K562 (cell line): ENCODE measurements around the gene CD248. TPM values are rescaled to one million over a fixed set of nuclear protein-coding genes. Genes with fewer than 3 reads are reported as not detected.

ENCODE experiments used
- BRD4 ChIP-seq: fragments of 200-600 bp; sonication (generic); IDR thresholded peaks from 2 replicates; pipeline ENCODE4 v1.6.1; 2017; ENCODE audit warnings: inconsistent platforms
- CCNT2 ChIP-seq: IDR thresholded peaks from 2 replicates; pipeline ENCODE4 v1.6.1; 2011; ENCODE audit warnings: borderline replicate concordance, low read depth, mild to moderate bottlenecking, moderate library complexity, mixed read lengths, low read length; ENCODE audit not compliant: insufficient read length; ENCODE audit errors: extremely low read depth
- HDAC3 ChIP-seq: fragments of 450-650 bp; IDR thresholded peaks from 2 replicates; pipeline ENCODE4 v1.6.1; 2018; ENCODE audit warnings: borderline replicate concordance, mild to moderate bottlenecking, moderate library complexity; ENCODE audit not compliant: partially characterized antibody
- MIER1 ChIP-seq: fragments of 450-650 bp; IDR thresholded peaks from 2 replicates; pipeline ENCODE4 v1.6.1; 2016; ENCODE audit warnings: antibody characterized with exemption, mild to moderate bottlenecking, low read depth
- RBM39 ChIP-seq: fragments of 200-400 bp; formaldehyde crosslinking; optimal IDR thresholded peaks from 2 replicates; pipeline ENCODE3; 2018; ENCODE audit warnings: low read depth, low read length
- SMC3 ChIP-seq: conservative IDR thresholded peaks from 2 replicates; pipeline ENCODE4 v1.6.1; 2011; ENCODE audit warnings: low read depth, low read length, improper control_type of control experiment; ENCODE audit not compliant: insufficient read depth
- U2AF1 ChIP-seq: fragments of 200-400 bp; formaldehyde crosslinking; optimal IDR thresholded peaks from 2 replicates; pipeline ENCODE3; 2017; ENCODE audit warnings: mild to moderate bottlenecking, low read depth, low read length, moderate library complexity
- ZBED1 ChIP-seq: IDR thresholded peaks from 2 replicates; pipeline ENCODE4 v1.6.1; 2014
- ZNF41 ChIP-seq: fragments of 250-450 bp; sonication (Bioruptor Pico); conservative IDR thresholded peaks from 2 replicates; pipeline ENCODE4 v1.4.0; 2020; ENCODE audit warnings: mild to moderate bottlenecking
- ZNF778 ChIP-seq: fragments of 450-650 bp; formaldehyde crosslinking; IDR thresholded peaks from 2 replicates; pipeline ENCODE4 v1.4.0; 2020; ENCODE audit warnings: mild to moderate bottlenecking, moderate library complexity
- ZNF780A ChIP-seq: fragments of 250-450 bp; sonication (Bioruptor Pico); IDR thresholded peaks from 2 replicates; pipeline ENCODE4 v1.5.0; 2021; ENCODE audit warnings: mild to moderate bottlenecking
- polyA plus RNA-seq, 8 experiments: library from polyadenylated mRNA; depleted of rRNA in 4 of 8; stranded (reverse) in 5 of 8; unstranded in 3 of 8; fragments of >200 nt; fragmentation: Nextera tagmentation in 2 of 8; fragmentation: Illumina TruSeq in 1 of 8; extraction: Ambion mirVana in 2 of 8; extraction: Trizol in 1 of 8; gene quantifications; 2 replicates each; pipeline versions ENCODE4 v1.2.1 to v1.2.3, GENCODE V29; 2011 to 2014; ENCODE audit warnings: inconsistent platforms in 1 of 8, missing spikeins in 1 of 8
- total RNA-seq, 7 experiments: library from RNA; depleted of rRNA in 6 of 7; stranded (reverse); fragments of >200 nt in 6 of 7; fragmentation: Illumina TruSeq in 2 of 7; extraction: Trizol in 2 of 7; gene quantifications; 2 replicates each; pipeline versions ENCODE4 v1.2.1 to v1.2.3, GENCODE V29; 2011 to 2021; ENCODE audit warnings: low replicate concordance in 1 of 7
- TF ChIP-seq, protein P1 (sequence below): fragments of 200-800 bp; sonication (Bioruptor generic); IDR thresholded peaks from 2 replicates; pipeline ENCODE4 v1.6.1; 2017; ENCODE audit warnings: missing genetic modification characterization, missing compliant biosample characterization
- TF ChIP-seq, protein P2 (sequence below): sonication (generic); formaldehyde crosslinking; IDR thresholded peaks from 2 replicates; pipeline ENCODE4 v1.8.0; 2022; ENCODE audit warnings: mild to moderate bottlenecking, missing genetic modification reagents
- TF ChIP-seq, protein P3 (sequence below): IDR thresholded peaks from 3 replicates; pipeline ENCODE4 v1.6.1; 2011; ENCODE audit warnings: borderline replicate concordance, mild to moderate bottlenecking, moderate library complexity; ENCODE audit not compliant: insufficient read length; ENCODE audit errors: extremely low read depth
- TF ChIP-seq, protein P4 (sequence below), 3 experiments: IDR thresholded peaks in 2 of 3; conservative IDR thresholded peaks in 1 of 3; 2 replicates each; pipeline ENCODE4 v1.5.1; 2011 to 2012; ENCODE audit warnings: low read length in 3 of 3, mild to moderate bottlenecking in 3 of 3, control low read depth in 2 of 3, improper control_type of control experiment in 1 of 3, inconsistent platforms in 1 of 3, low read depth in 1 of 3, mixed read lengths in 1 of 3, moderate library complexity in 1 of 3; ENCODE audit not compliant: insufficient read depth in 2 of 3

The CD248 gene
- total and polyA plus RNA-seq, 9 of the 15 experiments (the other 6 are each of a cell fraction or from before 2014, with no cell fraction given), result 0.09 TPM; not detected in 8

DNA sequence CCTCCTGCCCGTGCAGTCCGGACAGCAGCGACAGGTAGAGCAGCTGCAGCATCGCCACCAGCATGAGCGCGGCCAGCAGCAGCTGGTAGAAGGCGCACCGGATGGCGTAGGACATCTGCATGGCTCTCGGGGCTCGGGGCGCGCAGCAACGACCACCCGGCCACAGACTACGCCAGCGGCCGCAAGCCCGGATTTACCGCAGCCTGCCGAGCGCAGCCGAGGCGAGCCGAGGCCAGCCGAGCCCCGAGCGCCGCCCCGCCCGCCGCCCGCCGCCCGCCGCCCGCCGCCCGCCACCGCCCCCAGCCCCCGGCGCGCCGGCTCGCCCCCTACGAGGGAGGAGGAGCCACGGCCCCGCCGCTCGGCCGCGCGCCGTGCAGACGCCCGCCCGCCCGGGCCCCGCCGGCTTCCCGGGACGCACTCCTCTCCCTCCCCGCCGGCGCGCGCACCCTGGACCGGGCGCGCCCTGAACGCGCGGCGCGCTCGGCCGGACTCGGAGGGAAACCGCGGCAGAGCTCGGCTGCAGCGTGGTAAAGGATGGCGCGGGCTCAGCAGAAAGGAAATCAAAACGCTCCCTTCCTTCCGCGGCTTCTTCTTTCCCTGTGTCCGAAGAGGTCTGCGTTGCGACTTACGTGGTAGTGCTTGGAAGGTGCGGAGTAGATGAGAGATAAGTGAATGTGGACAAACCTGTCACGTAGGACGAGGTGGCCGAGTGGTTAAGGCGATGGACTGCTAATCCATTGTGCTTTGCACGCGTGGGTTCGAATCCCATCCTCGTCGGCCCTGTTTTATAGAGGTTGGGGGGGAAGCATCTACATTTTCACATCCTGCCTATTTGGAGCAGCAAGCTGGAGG lies 30.8 kb upstream of the CD248 start, which contains the start of gene B4GAT1 (continued):
- TF ChIP-seq, protein P1, sequence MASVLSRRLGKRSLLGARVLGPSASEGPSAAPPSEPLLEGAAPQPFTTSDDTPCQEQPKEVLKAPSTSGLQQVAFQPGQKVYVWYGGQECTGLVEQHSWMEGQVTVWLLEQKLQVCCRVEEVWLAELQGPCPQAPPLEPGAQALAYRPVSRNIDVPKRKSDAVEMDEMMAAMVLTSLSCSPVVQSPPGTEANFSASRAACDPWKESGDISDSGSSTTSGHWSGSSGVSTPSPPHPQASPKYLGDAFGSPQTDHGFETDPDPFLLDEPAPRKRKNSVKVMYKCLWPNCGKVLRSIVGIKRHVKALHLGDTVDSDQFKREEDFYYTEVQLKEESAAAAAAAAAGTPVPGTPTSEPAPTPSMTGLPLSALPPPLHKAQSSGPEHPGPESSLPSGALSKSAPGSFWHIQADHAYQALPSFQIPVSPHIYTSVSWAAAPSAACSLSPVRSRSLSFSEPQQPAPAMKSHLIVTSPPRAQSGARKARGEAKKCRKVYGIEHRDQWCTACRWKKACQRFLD, result peak; percentile 65; the same call in 1 of the 2 replicates
- TF ChIP-seq ZNF41 (CRISPR knock-in tag), result no peak
- peak; percentile 74; the same call in 1 of the 2 replicates for TF ChIP-seq BRD4
- no peak for TF ChIP-seq CCNT2
- TF ChIP-seq, protein P2, sequence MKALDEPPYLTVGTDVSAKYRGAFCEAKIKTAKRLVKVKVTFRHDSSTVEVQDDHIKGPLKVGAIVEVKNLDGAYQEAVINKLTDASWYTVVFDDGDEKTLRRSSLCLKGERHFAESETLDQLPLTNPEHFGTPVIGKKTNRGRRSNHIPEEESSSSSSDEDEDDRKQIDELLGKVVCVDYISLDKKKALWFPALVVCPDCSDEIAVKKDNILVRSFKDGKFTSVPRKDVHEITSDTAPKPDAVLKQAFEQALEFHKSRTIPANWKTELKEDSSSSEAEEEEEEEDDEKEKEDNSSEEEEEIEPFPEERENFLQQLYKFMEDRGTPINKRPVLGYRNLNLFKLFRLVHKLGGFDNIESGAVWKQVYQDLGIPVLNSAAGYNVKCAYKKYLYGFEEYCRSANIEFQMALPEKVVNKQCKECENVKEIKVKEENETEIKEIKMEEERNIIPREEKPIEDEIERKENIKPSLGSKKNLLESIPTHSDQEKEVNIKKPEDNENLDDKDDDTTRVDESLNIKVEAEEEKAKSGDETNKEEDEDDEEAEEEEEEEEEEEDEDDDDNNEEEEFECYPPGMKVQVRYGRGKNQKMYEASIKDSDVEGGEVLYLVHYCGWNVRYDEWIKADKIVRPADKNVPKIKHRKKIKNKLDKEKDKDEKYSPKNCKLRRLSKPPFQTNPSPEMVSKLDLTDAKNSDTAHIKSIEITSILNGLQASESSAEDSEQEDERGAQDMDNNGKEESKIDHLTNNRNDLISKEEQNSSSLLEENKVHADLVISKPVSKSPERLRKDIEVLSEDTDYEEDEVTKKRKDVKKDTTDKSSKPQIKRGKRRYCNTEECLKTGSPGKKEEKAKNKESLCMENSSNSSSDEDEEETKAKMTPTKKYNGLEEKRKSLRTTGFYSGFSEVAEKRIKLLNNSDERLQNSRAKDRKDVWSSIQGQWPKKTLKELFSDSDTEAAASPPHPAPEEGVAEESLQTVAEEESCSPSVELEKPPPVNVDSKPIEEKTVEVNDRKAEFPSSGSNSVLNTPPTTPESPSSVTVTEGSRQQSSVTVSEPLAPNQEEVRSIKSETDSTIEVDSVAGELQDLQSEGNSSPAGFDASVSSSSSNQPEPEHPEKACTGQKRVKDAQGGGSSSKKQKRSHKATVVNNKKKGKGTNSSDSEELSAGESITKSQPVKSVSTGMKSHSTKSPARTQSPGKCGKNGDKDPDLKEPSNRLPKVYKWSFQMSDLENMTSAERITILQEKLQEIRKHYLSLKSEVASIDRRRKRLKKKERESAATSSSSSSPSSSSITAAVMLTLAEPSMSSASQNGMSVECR (CRISPR knock-in tag), result peak; percentile 59; the same call in 1 of the 2 replicates
- TF ChIP-seq ZNF780A (CRISPR knock-in tag), result no peak
- TF ChIP-seq, protein P3, sequence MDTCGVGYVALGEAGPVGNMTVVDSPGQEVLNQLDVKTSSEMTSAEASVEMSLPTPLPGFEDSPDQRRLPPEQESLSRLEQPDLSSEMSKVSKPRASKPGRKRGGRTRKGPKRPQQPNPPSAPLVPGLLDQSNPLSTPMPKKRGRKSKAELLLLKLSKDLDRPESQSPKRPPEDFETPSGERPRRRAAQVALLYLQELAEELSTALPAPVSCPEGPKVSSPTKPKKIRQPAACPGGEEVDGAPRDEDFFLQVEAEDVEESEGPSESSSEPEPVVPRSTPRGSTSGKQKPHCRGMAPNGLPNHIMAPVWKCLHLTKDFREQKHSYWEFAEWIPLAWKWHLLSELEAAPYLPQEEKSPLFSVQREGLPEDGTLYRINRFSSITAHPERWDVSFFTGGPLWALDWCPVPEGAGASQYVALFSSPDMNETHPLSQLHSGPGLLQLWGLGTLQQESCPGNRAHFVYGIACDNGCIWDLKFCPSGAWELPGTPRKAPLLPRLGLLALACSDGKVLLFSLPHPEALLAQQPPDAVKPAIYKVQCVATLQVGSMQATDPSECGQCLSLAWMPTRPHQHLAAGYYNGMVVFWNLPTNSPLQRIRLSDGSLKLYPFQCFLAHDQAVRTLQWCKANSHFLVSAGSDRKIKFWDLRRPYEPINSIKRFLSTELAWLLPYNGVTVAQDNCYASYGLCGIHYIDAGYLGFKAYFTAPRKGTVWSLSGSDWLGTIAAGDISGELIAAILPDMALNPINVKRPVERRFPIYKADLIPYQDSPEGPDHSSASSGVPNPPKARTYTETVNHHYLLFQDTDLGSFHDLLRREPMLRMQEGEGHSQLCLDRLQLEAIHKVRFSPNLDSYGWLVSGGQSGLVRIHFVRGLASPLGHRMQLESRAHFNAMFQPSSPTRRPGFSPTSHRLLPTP, result peak; percentile 92
- TF ChIP-seq ZNF778 (CRISPR knock-in tag), result no peak
- no peak for TF ChIP-seq U2AF1
- TF ChIP-seq, protein P4, sequence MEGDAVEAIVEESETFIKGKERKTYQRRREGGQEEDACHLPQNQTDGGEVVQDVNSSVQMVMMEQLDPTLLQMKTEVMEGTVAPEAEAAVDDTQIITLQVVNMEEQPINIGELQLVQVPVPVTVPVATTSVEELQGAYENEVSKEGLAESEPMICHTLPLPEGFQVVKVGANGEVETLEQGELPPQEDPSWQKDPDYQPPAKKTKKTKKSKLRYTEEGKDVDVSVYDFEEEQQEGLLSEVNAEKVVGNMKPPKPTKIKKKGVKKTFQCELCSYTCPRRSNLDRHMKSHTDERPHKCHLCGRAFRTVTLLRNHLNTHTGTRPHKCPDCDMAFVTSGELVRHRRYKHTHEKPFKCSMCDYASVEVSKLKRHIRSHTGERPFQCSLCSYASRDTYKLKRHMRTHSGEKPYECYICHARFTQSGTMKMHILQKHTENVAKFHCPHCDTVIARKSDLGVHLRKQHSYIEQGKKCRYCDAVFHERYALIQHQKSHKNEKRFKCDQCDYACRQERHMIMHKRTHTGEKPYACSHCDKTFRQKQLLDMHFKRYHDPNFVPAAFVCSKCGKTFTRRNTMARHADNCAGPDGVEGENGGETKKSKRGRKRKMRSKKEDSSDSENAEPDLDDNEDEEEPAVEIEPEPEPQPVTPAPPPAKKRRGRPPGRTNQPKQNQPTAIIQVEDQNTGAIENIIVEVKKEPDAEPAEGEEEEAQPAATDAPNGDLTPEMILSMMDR (IDR thresholded peaks at IDR 0.05 in 2 of 3, conservative IDR thresholded peaks at IDR 0.05 in 1 of 3; ENCODE audit: insufficient read depth in 2 of 3, low read depth in 1 of 3, low read length in 3 of 3), result no peak
- TF ChIP-seq SMC3, result no peak
- no peak for TF ChIP-seq MIER1
- TF ChIP-seq RBM39, result peak; percentile 62
- TF ChIP-seq ZBED1, result no peak; the same call in 1 of the 2 replicates
- no peak for TF ChIP-seq HDAC3
